GM10266 (cell line): ENCODE measurements around the gene PLPPR3.

Source experiments
- DNase-seq: peaks from one replicate; pipeline ENCODE4 v3.0.0; 2012; ENCODE audit errors: extremely low spot score
- TF ChIP-seq, protein P1 (sequence below): IDR thresholded peaks from 2 replicates; pipeline ENCODE4 v1.5.1; 2012; ENCODE audit warnings: mild to moderate bottlenecking, low read depth; ENCODE audit not compliant: control insufficient read depth, insufficient read depth; ENCODE audit errors: missing control alignments

Gene PLPPR3

DNA sequence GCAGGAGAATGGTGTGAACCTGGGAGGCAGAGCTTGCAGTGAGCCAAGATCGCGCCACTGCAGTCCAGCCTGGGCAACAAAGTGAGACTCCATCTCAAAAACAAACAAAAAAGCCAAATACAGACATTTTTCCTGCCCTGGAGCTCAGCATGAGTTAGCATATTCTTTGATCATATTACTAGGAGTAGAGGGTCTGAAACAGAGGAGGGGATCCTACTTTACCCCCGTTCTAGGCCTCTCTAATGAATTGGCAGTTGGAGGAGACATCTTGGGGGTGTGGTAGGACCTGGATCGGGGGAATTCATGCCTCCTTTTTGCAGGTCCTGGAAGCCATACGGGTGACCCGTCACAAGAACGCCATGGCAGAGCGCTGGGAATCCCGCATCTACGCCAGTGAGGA is 58.6 kb downstream of the PLPPR3 start:
- DNase-seq, result no peak
- TF ChIP-seq, protein P1, sequence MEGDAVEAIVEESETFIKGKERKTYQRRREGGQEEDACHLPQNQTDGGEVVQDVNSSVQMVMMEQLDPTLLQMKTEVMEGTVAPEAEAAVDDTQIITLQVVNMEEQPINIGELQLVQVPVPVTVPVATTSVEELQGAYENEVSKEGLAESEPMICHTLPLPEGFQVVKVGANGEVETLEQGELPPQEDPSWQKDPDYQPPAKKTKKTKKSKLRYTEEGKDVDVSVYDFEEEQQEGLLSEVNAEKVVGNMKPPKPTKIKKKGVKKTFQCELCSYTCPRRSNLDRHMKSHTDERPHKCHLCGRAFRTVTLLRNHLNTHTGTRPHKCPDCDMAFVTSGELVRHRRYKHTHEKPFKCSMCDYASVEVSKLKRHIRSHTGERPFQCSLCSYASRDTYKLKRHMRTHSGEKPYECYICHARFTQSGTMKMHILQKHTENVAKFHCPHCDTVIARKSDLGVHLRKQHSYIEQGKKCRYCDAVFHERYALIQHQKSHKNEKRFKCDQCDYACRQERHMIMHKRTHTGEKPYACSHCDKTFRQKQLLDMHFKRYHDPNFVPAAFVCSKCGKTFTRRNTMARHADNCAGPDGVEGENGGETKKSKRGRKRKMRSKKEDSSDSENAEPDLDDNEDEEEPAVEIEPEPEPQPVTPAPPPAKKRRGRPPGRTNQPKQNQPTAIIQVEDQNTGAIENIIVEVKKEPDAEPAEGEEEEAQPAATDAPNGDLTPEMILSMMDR, result no peak
